Endometrium (tissue), 2 donors: ENCODE measurements around the gene PLA2G2C.
"Not testable (repeated sequence)": the region's sequence is repeated elsewhere in the genome, so short reads cannot be mapped to it uniquely, and the experiment has no call there.

Source experiments
- FAIRE-seq: peaks from 2 replicates; lab custom pipeline; 2012; peaks lifted over from hg19 to GRCh38; lab: Jason Lieb, UNC
- donor health status: control.
- donor health status: control.

The PLA2G2C gene

GRCh38 chr1:20130518-20130917 lies 55.8 kb downstream of the PLA2G2C start:
- not testable (repeated sequence) for FAIRE-seq

GRCh38 chr1:20126806-20127440 lies 59.4 kb downstream of the PLA2G2C start:
- FAIRE-seq: no peak

GRCh38 chr1:20126041-20126805 lies 60.1 kb downstream of the PLA2G2C start:
- FAIRE-seq: no peak

- FAIRE-seq: no peak
Measured at GRCh38 chr1:20125100-20125499, 61.2 kb downstream of the PLA2G2C start.

- no peak for FAIRE-seq
Measured at GRCh38 chr1:20124456-20125057, 61.8 kb downstream of the PLA2G2C start.

- FAIRE-seq: no peak
Measured at GRCh38 chr1:20123722-20124455, 62.4 kb downstream of the PLA2G2C start.

GRCh38 chr1:20120796-20121195 lies 65.5 kb downstream of the PLA2G2C start:
- no peak for FAIRE-seq

GRCh38 chr1:20119347-20119746 lies 67.0 kb downstream of the PLA2G2C start, which contains the start of gene PLA2G2D:
PLA2G2D (minus strand) TSS chr1:20119536; CDS start chr1:20119498, 38 bp downstream.
- no peak for FAIRE-seq

GRCh38 chr1:20117236-20117635 lies 69.1 kb downstream of the PLA2G2C start:
- no peak for FAIRE-seq

- no peak for FAIRE-seq
Measured at GRCh38 chr1:20115916-20116315, 70.4 kb downstream of the PLA2G2C start.

GRCh38 chr1:20115479-20115878 lies 70.8 kb downstream of the PLA2G2C start:
- FAIRE-seq: no peak

GRCh38 chr1:20114021-20114648 lies 72.2 kb downstream of the PLA2G2C start:
- FAIRE-seq: no peak
